Neural progenitor cell (in vitro differentiated cells): Measurements from ENCODE around the gene FGF4. TPM values are rescaled to one million over a fixed set of nuclear protein-coding genes. Genes with fewer than 3 reads are reported as not detected.

Experiments used
- DNase-seq: peaks from one replicate; pipeline ENCODE4 v3.0.0-alpha.2; 2016; ENCODE audit warnings: low spot score
- H2AFZ ChIP-seq: fragments of 200-600 bp; sonication (generic); replicated peaks from 2 replicates; pipeline ENCODE4 v1.6.1; 2016; ENCODE audit warnings: antibody characterized with exemption
- H3F3A ChIP-seq: fragments of 200-600 bp; sonication (generic); 2 replicates; pipeline ENCODE4 v1.6.1; 2016; ENCODE audit warnings: antibody characterized with exemption, low read depth
- H3K27ac ChIP-seq: fragments of 200-600 bp; sonication (generic); 2 replicates; pipeline ENCODE4 v1.5.1; 2016; ENCODE audit warnings: mild to moderate bottlenecking
- H3K27me3 ChIP-seq: fragments of 200-600 bp; sonication (generic); 2 replicates; pipeline ENCODE4 v1.6.1; 2016; ENCODE audit warnings: mild to moderate bottlenecking, moderate library complexity
- H3K36me3 ChIP-seq: fragments of 200-600 bp; sonication (generic); 2 replicates; pipeline ENCODE4 v1.5.1; 2016
- H3K4me1 ChIP-seq: fragments of 200-600 bp; sonication (generic); 2 replicates; pipeline ENCODE4 v1.6.1; 2016; ENCODE audit warnings: mixed run types
- H3K4me2 ChIP-seq: fragments of 200-600 bp; sonication (generic); 2 replicates; pipeline ENCODE4 v1.6.1; 2016
- H3K4me3 ChIP-seq: fragments of 200-600 bp; sonication (generic); 2 replicates; pipeline ENCODE4 v1.5.1; 2016
- H3K79me2 ChIP-seq: fragments of 200-600 bp; sonication (generic); 2 replicates; pipeline ENCODE4 v1.6.1; 2016; ENCODE audit warnings: low read depth
- H3K9ac ChIP-seq: fragments of 200-600 bp; sonication (generic); 2 replicates; pipeline ENCODE4 v1.6.1; 2016
- H3K9me3 ChIP-seq: fragments of 200-600 bp; sonication (generic); 2 replicates; pipeline ENCODE4 v1.5.1; 2016; ENCODE audit warnings: low read depth
- H4K20me1 ChIP-seq: fragments of 200-600 bp; sonication (generic); 2 replicates; pipeline ENCODE4 v1.6.1; 2016; ENCODE audit warnings: low read depth
- H3K27ac Mint-ChIP-seq: 3 replicates; pipeline ENCODE4 v1.8.0; 2021; ENCODE audit warnings: mixed read lengths
- H3K27me3 Mint-ChIP-seq: 2 replicates; pipeline ENCODE4 v1.8.0; 2022; ENCODE audit warnings: low read depth, mild to moderate bottlenecking, inconsistent platforms, moderate library complexity, mixed read lengths; ENCODE audit not compliant: insufficient read depth
- H3K36me3 Mint-ChIP-seq: 3 replicates; pipeline ENCODE4 v1.8.0; 2021; ENCODE audit warnings: mixed read lengths
- H3K4me1 Mint-ChIP-seq: 3 replicates; pipeline ENCODE4 v1.8.0; 2021; ENCODE audit warnings: mixed read lengths
- H3K4me3 Mint-ChIP-seq: 3 replicates; pipeline ENCODE4 v1.8.0; 2021; ENCODE audit warnings: mild to moderate bottlenecking, moderate library complexity, mixed read lengths
- H3K9me3 Mint-ChIP-seq: 3 replicates; pipeline ENCODE4 v1.8.0; 2020; ENCODE audit warnings: mixed read lengths
- EZH2 ChIP-seq: fragments of 200-600 bp; sonication (generic); IDR thresholded peaks from 2 replicates; pipeline ENCODE4 v1.6.1; 2017; ENCODE audit warnings: antibody characterized with exemption, mild to moderate bottlenecking, moderate library complexity
- EZH2phosphoT487 ChIP-seq: fragments of 200-600 bp; sonication (generic); IDR thresholded peaks from 2 replicates; pipeline ENCODE4 v1.6.1; 2017; ENCODE audit warnings: antibody characterized with exemption
- total RNA-seq: library from RNA; depleted of rRNA; stranded (reverse); fragments of >200 nt; gene quantifications from 2 replicates; pipeline ENCODE4 v1.2.3, GENCODE V29; 2015; ENCODE audit warnings: low replicate concordance
- TF ChIP-seq, protein P1 (sequence below): fragments of 200-600 bp; sonication (generic); IDR thresholded peaks from 2 replicates; pipeline ENCODE4 v1.5.1; 2017; ENCODE audit warnings: antibody characterized with exemption, mild to moderate bottlenecking

Gene FGF4
- total RNA-seq, 1 donor from 2014 or later: 0.22 TPM

DNA sequence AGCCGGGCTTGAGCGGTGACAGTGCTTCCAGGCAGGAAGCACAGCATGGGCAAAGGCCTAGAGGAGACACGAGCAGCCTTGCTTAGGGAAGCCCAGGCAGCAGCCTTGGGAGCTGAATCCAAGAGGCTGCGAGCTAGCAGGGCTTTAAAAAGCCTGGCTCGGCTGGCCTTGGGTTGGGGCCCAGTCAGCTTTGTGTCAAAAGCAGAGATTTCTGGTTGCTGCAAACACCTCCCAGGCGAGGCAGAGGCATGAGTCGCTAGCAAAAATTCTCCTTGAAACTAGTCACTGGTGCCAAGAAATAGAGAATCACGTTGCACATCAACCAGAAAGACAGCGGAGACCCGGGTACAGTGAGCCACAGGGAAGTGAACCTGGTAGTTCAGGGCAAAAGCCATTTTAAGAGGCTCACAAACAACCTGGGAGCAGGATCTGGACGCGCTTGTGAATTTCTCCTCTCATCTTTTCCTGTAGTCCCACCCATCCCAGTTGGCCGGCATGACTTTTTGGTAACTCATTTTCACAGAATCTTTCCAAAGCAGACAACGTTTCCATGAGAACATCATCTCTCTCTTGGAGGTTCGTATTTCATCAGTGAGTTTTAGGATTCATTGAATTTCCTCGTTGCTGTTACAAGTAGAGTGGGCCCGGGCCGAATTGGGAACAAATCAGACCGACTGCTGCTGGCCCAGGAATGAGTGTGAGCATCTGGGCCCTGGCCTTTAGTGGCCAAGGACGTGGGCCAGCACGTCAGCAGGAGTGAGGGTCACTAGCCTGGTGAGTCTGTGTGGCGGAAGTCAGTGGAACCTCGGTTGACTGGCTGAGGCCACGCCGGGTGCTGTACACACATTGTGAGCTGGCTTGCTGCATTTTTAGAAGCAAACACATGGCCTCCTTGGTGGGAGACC, 16.4 kb upstream of the FGF4 start:
- H3K9me3 Mint-ChIP-seq: peaks cover 3% of the 10 kb centered on the region
- no peak overlapping the region for H3K4me3 ChIP-seq
- no peak overlapping the region for H3K4me3 Mint-ChIP-seq
- TF ChIP-seq EZH2phosphoT487 (no peak), EZH2 (no peak)
- TF ChIP-seq, protein P1, sequence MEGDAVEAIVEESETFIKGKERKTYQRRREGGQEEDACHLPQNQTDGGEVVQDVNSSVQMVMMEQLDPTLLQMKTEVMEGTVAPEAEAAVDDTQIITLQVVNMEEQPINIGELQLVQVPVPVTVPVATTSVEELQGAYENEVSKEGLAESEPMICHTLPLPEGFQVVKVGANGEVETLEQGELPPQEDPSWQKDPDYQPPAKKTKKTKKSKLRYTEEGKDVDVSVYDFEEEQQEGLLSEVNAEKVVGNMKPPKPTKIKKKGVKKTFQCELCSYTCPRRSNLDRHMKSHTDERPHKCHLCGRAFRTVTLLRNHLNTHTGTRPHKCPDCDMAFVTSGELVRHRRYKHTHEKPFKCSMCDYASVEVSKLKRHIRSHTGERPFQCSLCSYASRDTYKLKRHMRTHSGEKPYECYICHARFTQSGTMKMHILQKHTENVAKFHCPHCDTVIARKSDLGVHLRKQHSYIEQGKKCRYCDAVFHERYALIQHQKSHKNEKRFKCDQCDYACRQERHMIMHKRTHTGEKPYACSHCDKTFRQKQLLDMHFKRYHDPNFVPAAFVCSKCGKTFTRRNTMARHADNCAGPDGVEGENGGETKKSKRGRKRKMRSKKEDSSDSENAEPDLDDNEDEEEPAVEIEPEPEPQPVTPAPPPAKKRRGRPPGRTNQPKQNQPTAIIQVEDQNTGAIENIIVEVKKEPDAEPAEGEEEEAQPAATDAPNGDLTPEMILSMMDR: no peak
- H3K27ac ChIP-seq: no peak overlapping the region
- no peak for DNase-seq
- no peaks in the 10 kb centered on the region for H3K27me3 ChIP-seq
- H4K20me1 ChIP-seq: no peaks in the 10 kb centered on the region
- no peak overlapping the region for H3K4me2 ChIP-seq
- no peaks in the 10 kb centered on the region for H3K79me2 ChIP-seq
- no peak overlapping the region for H2AFZ ChIP-seq
- H3K36me3 ChIP-seq: no peaks in the 10 kb centered on the region
- H3K27me3 Mint-ChIP-seq: no peaks in the 10 kb centered on the region
- H3K4me1 Mint-ChIP-seq: peaks cover 4% of the 10 kb centered on the region
- H3K9ac ChIP-seq: no peak overlapping the region
- no peaks in the 10 kb centered on the region for H3F3A ChIP-seq
- no peaks in the 10 kb centered on the region for H3K36me3 Mint-ChIP-seq
- no peak overlapping the region for H3K27ac Mint-ChIP-seq
- H3K9me3 ChIP-seq: no peaks in the 10 kb centered on the region
- no peaks in the 10 kb centered on the region for H3K4me1 ChIP-seq

- TF ChIP-seq, protein P1: no peak
- TF ChIP-seq EZH2phosphoT487: no peak
- no peak for TF ChIP-seq EZH2
Measured at GRCh38 chr11:69788956-69789355, 13.8 kb upstream of the FGF4 start.

GRCh38 chr11:69787906-69788305, 12.8 kb upstream of the FGF4 start:
- H3K27me3 Mint-ChIP-seq: peaks cover 5% of the 10 kb centered on the region
- Histone ChIP-seq H4K20me1 (no peaks in the 10 kb centered on the region), H3F3A (no peaks in the 10 kb centered on the region), H3K4me1 (no peaks in the 10 kb centered on the region), H3K9ac (no peak overlapping the region), H3K27me3 (no peaks in the 10 kb centered on the region), H2AFZ (no peak overlapping the region), H3K9me3 (no peaks in the 10 kb centered on the region), H3K27ac (no peak overlapping the region), H3K4me3 (no peak overlapping the region), H3K79me2 (no peaks in the 10 kb centered on the region), H3K36me3 (no peaks in the 10 kb centered on the region), H3K4me2 (no peak overlapping the region)
- H3K9me3 Mint-ChIP-seq: peaks cover under 1% of the 10 kb centered on the region
- no peak for DNase-seq
- H3K4me1 Mint-ChIP-seq: peaks cover 4% of the 10 kb centered on the region
- no peak overlapping the region for H3K4me3 Mint-ChIP-seq
- H3K36me3 Mint-ChIP-seq: no peaks in the 10 kb centered on the region
- no peak overlapping the region for H3K27ac Mint-ChIP-seq
- TF ChIP-seq, protein P1: no peak
- TF ChIP-seq EZH2phosphoT487 (no peak), EZH2 (no peak)

More at GRCh38 chr11:69788956-69789355, 13.8 kb upstream of the FGF4 start:
- Mint-ChIP-seq H3K4me1 (peaks cover 4% of the 10 kb centered on the region), H3K27ac (no peak overlapping the region), H3K36me3 (no peaks in the 10 kb centered on the region), H3K4me3 (no peak overlapping the region), H3K27me3 (peaks cover 5% of the 10 kb centered on the region), H3K9me3 (peaks cover 3% of the 10 kb centered on the region)
- Histone ChIP-seq H3K4me2 (no peak overlapping the region), H3F3A (no peaks in the 10 kb centered on the region), H2AFZ (peak overlapping the region; percentile 34), H3K27ac (no peak overlapping the region), H3K9ac (no peak overlapping the region), H3K79me2 (no peaks in the 10 kb centered on the region), H3K4me3 (no peak overlapping the region), H3K4me1 (no peaks in the 10 kb centered on the region), H3K36me3 (no peaks in the 10 kb centered on the region), H3K27me3 (no peaks in the 10 kb centered on the region), H4K20me1 (no peaks in the 10 kb centered on the region), H3K9me3 (no peaks in the 10 kb centered on the region)
- no peak for DNase-seq
